ENCODE measurements around the gene INPP4A. TPM values are rescaled to one million over a fixed set of nuclear protein-coding genes. Genes with fewer than 3 reads are reported as not detected.

INPP4A gene
- 16.8 and 20.7 TPM in 2 replicates for total RNA-seq

DNA sequence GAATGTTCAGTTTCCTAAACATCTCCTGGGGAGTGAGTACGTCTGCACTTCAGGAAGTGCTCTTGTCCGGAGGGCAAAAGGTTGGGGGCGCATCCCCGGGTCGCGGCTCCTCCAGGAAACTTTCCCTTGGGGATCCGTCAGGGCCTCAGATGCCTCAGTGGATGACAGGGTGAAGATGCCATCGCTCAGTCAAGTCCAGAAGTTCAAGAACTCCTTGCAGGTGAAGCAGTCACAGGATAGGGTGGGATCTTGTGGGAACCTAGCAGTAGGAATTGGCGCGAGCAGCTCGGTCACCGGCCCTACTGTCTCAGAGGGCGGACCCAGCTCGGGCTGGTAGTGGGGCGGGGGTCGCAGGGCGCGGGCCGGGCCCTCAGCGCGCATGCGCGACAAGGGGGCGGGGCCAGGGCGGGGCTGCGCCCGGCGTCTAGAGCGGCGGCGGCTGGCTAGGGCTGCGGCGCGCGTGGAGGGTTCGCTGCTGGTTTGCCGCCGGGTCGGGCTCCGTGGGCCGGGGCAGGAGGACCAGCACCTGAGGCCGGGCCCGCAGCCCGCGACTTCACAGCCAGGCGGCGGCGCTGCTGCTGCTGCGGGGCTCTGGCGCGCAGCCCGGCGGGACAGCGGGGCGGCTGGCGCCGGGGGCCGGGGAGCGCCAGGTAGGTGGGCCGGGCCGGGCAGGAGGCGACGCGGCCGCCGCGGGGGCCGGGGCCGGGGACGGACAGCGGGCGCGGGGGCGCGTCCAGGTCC is at the start of gene INPP4A:
Gene INPP4A (plus strand): TSS at position 423 of the 741 bp plus-strand sequence. CDS start 75,191 bp downstream, outside the sequence.

DNA sequence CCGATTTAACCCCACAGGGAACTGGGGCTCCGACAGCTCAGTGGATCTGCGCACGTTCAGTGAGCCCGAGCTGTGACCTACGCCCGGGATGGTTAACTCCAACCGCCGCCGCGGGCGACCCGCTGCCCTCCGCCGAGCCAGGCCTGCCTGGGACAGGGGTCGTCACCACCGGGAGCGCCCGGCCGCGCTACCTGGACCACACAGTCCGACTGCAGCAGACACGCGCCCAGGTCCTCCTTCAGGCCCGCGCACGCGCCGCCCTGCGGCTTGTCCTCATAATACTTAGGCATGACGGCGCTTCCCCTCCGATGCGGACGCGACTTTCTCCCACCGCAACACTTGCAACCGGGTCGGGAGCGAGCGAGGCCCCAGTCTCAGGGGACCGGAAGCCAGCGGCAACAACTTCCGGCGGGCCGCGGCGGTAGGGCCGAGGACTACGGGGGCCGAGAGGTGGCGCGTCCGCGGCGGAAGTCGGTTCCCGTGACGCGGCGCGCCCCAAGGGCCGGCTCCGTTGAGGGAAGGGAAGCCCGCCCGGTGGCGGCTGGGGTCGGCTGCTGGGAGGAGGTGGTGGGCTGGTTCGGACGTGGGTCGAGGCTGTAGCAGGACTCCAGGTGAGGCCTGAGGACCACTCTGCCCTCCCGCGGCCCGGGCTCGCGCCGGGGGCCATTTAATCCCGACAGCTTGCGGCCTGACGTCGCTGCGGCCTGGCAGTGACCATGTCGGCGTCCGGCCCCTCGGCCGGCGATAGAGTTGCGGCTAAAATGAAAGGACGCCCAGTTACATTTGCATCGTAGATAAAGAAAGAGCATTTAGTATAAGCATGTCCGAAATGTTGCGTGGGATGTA is 163.7 kb downstream of the INPP4A start, which contains the start of the genes COA5 and UNC50:
Gene COA5 (minus strand): TSS at position 397 of the 846 bp plus-strand sequence. CDS start 107 bp downstream, at position 290.
Gene UNC50 (plus strand): TSS at position 474 of the 846 bp plus-strand sequence. CDS start 1,171 bp downstream, outside the sequence.

Other genes starting within 250 kb of the INPP4A start
- gene CNGA3, start 98.4 kb upstream of the INPP4A start, total RNA-seq, result not detected in 2 replicates
- gene COA5, start 163.7 kb downstream of the INPP4A start, total RNA-seq, result 8.5 and 13.4 TPM in 2 replicates
- gene UNC50, start 163.7 kb downstream of the INPP4A start, total RNA-seq, result 26.6 and 30.3 TPM in 2 replicates

Measured in mesangial cell (primary cell).